ENCODE data around the gene FBXL7. TPM values are rescaled to one million over a fixed set of nuclear protein-coding genes. Genes with fewer than 3 reads are reported as not detected.
"Not testable (repeated sequence)": the region's sequence is repeated elsewhere in the genome, so short reads cannot be mapped to it uniquely, and the experiment has no call there.

Gene FBXL7
- total and polyA plus RNA-seq, 3 experiments from 2014 or later, result not detected

GRCh38 chr5:15852217-15852616 lies 352.2 kb downstream of the FBXL7 start:
- no peak for DNase-seq
- Histone ChIP-seq H3K9me3 (ENCODE audit: low read length) (no peaks in the 10 kb centered on the region), H3K27me3 (ENCODE audit: insufficient read depth, low read length, poor library complexity, severe bottlenecking) (no peaks in the 10 kb centered on the region), H3K27ac (ENCODE audit: low read depth, low read length) (no peak overlapping the region), H3K4me1 (ENCODE audit: insufficient read depth, low read length) (no peaks in the 10 kb centered on the region), H3K4me3 (ENCODE audit: low read length) (no peak overlapping the region), H3K36me3 (ENCODE audit: insufficient read depth, low read length) (no peaks in the 10 kb centered on the region)
- no peaks in the 10 kb centered on the region for H3K27me3 Mint-ChIP-seq
- POLR2A ChIA-PET, result no interaction called here
- H3K4me3 Mint-ChIP-seq, result no peak overlapping the region
- CTCF ChIA-PET, result no interaction called here
- no peaks in the 10 kb centered on the region for H3K4me1 Mint-ChIP-seq
- H3K36me3 Mint-ChIP-seq, result no peaks in the 10 kb centered on the region
- peaks cover 2 to 12% (median 8%) of the 10 kb centered on the region in 5 donors for H3K9me3 Mint-ChIP-seq
- H3K27ac Mint-ChIP-seq, result no peak overlapping the region

GRCh38 chr5:15852949-15853348 lies 353.0 kb downstream of the FBXL7 start:
- Mint-ChIP-seq H3K36me3 (no peaks in the 10 kb centered on the region), H3K9me3 (peaks cover 2 to 20% (median 8%) of the 10 kb centered on the region in 5 donors), H3K4me1 (no peaks in the 10 kb centered on the region), H3K27ac (no peak overlapping the region), H3K4me3 (no peak overlapping the region), H3K27me3 (no peaks in the 10 kb centered on the region)
- no peaks in the 10 kb centered on the region for H3K36me3 ChIP-seq (ENCODE audit: insufficient read depth, low read length)
- H3K27me3 ChIP-seq (ENCODE audit: insufficient read depth, low read length, poor library complexity, severe bottlenecking), result no peaks in the 10 kb centered on the region
- no peak overlapping the region for H3K4me3 ChIP-seq (ENCODE audit: low read length)
- ChIA-PET POLR2A (no interaction called here), CTCF (no interaction called here)
- no peaks in the 10 kb centered on the region for H3K4me1 ChIP-seq (ENCODE audit: insufficient read depth, low read length)
- no peak overlapping the region for H3K27ac ChIP-seq (ENCODE audit: low read depth, low read length)
- DNase-seq, result no peak
- H3K9me3 ChIP-seq (ENCODE audit: low read length), result no peaks in the 10 kb centered on the region

- H3K9me3 ChIP-seq (ENCODE audit: low read length), result no peaks in the 10 kb centered on the region
- H3K4me1 Mint-ChIP-seq, result no peaks in the 10 kb centered on the region
- H3K4me3 Mint-ChIP-seq, result no peak overlapping the region
- no peak overlapping the region for H3K27ac ChIP-seq (ENCODE audit: low read depth, low read length)
- H3K4me1 ChIP-seq (ENCODE audit: insufficient read depth, low read length), result no peaks in the 10 kb centered on the region
- no peak overlapping the region for H3K27ac Mint-ChIP-seq
- H3K27me3 Mint-ChIP-seq, result no peaks in the 10 kb centered on the region
- DNase-seq, result no peak
- H3K4me3 ChIP-seq (ENCODE audit: low read length), result no peak overlapping the region
- H3K36me3 Mint-ChIP-seq, result no peaks in the 10 kb centered on the region
- POLR2A ChIA-PET, result no interaction called here
- H3K27me3 ChIP-seq (ENCODE audit: insufficient read depth, low read length, poor library complexity, severe bottlenecking), result no peaks in the 10 kb centered on the region
- peaks cover under 1 to 11% (median 3%) of the 10 kb centered on the region in 5 donors for H3K9me3 Mint-ChIP-seq
- CTCF ChIA-PET, result no interaction called here
- H3K36me3 ChIP-seq (ENCODE audit: insufficient read depth, low read length), result no peaks in the 10 kb centered on the region
Observed at GRCh38 chr5:15858326-15858725, 358.3 kb downstream of the FBXL7 start.

- no peaks in the 10 kb centered on the region for H3K27me3 ChIP-seq (ENCODE audit: insufficient read depth, low read length, poor library complexity, severe bottlenecking)
- Mint-ChIP-seq H3K4me3 (no peak overlapping the region), H3K9me3 (peaks cover 3 to 19% (median 7%) of the 10 kb centered on the region in 5 donors), H3K36me3 (no peaks in the 10 kb centered on the region), H3K4me1 (no peaks in the 10 kb centered on the region), H3K27ac (no peak overlapping the region), H3K27me3 (no peaks in the 10 kb centered on the region)
- ChIA-PET POLR2A (no interaction called here), CTCF (no interaction called here)
- no peaks in the 10 kb centered on the region for H3K9me3 ChIP-seq (ENCODE audit: low read length)
- DNase-seq, result no peak
- H3K27ac ChIP-seq (ENCODE audit: low read depth, low read length), result no peak overlapping the region
- no peaks in the 10 kb centered on the region for H3K4me1 ChIP-seq (ENCODE audit: insufficient read depth, low read length)
- H3K4me3 ChIP-seq (ENCODE audit: low read length), result no peak overlapping the region
- H3K36me3 ChIP-seq (ENCODE audit: insufficient read depth, low read length), result no peaks in the 10 kb centered on the region
Observed at GRCh38 chr5:15864536-15865215, 364.7 kb downstream of the FBXL7 start.

- H3K36me3 ChIP-seq (ENCODE audit: insufficient read depth, low read length); CTCF ChIA-PET; H3K4me1 Mint-ChIP-seq; H3K4me3 ChIP-seq (ENCODE audit: low read length); H3K27me3 Mint-ChIP-seq; DNase-seq; H3K9me3 ChIP-seq (ENCODE audit: low read length); POLR2A ChIA-PET; H3K27ac Mint-ChIP-seq; H3K27ac ChIP-seq (ENCODE audit: low read depth, low read length); H3K36me3 Mint-ChIP-seq; H3K4me3 Mint-ChIP-seq; H3K4me1 ChIP-seq (ENCODE audit: insufficient read depth, low read length); H3K27me3 ChIP-seq (ENCODE audit: insufficient read depth, low read length, poor library complexity, severe bottlenecking): not testable (repeated sequence)
- peaks cover 23 to 33% (median 24%) of the 10 kb centered on the region in 5 donors for H3K9me3 Mint-ChIP-seq
Observed at GRCh38 chr5:15872259-15872658, 372.3 kb downstream of the FBXL7 start.

GRCh38 chr5:15877914-15878313 lies 377.9 kb downstream of the FBXL7 start:
- no peak overlapping the region for H3K4me3 Mint-ChIP-seq
- Histone ChIP-seq H3K27me3 (ENCODE audit: insufficient read depth, low read length, poor library complexity, severe bottlenecking) (no peaks in the 10 kb centered on the region), H3K27ac (ENCODE audit: low read depth, low read length) (no peak overlapping the region), H3K4me1 (ENCODE audit: insufficient read depth, low read length) (no peaks in the 10 kb centered on the region), H3K36me3 (ENCODE audit: insufficient read depth, low read length) (no peaks in the 10 kb centered on the region), H3K4me3 (ENCODE audit: low read length) (no peak overlapping the region), H3K9me3 (ENCODE audit: low read length) (no peaks in the 10 kb centered on the region)
- H3K4me1 Mint-ChIP-seq, result no peaks in the 10 kb centered on the region
- CTCF ChIA-PET, result no interaction called here
- no peak overlapping the region for H3K27ac Mint-ChIP-seq
- peaks cover 6 to 17% (median 8%) of the 10 kb centered on the region in 5 donors for H3K9me3 Mint-ChIP-seq
- POLR2A ChIA-PET, result no interaction called here
- H3K36me3 Mint-ChIP-seq, result no peaks in the 10 kb centered on the region
- H3K27me3 Mint-ChIP-seq, result peaks cover 0 to 1% of the 10 kb centered on the region in 2 donors
- no peak for DNase-seq

GRCh38 chr5:15880201-15880600 lies 380.2 kb downstream of the FBXL7 start:
- no peaks in the 10 kb centered on the region for H3K36me3 Mint-ChIP-seq
- Histone ChIP-seq H3K27ac (ENCODE audit: low read depth, low read length) (no peak overlapping the region), H3K9me3 (ENCODE audit: low read length) (no peaks in the 10 kb centered on the region), H3K4me3 (ENCODE audit: low read length) (no peak overlapping the region), H3K27me3 (ENCODE audit: insufficient read depth, low read length, poor library complexity, severe bottlenecking) (no peaks in the 10 kb centered on the region), H3K4me1 (ENCODE audit: insufficient read depth, low read length) (no peaks in the 10 kb centered on the region), H3K36me3 (ENCODE audit: insufficient read depth, low read length) (no peaks in the 10 kb centered on the region)
- H3K4me3 Mint-ChIP-seq, result no peak overlapping the region
- H3K4me1 Mint-ChIP-seq, result no peaks in the 10 kb centered on the region
- DNase-seq, result no peak
- ChIA-PET POLR2A (no interaction called here), CTCF (no interaction called here)
- peaks cover 0 to 1% of the 10 kb centered on the region in 2 donors for H3K27me3 Mint-ChIP-seq
- peak overlapping the region in 1 of 8 donors; percentile 9 for H3K27ac Mint-ChIP-seq
- H3K9me3 Mint-ChIP-seq, result peaks cover 0 to 6% (median 2%) of the 10 kb centered on the region in 5 donors

- Histone ChIP-seq H3K36me3 (ENCODE audit: insufficient read depth, low read length) (no peaks in the 10 kb centered on the region), H3K4me3 (ENCODE audit: low read length) (no peak overlapping the region), H3K27ac (ENCODE audit: low read depth, low read length) (no peak overlapping the region), H3K4me1 (ENCODE audit: insufficient read depth, low read length) (no peaks in the 10 kb centered on the region), H3K9me3 (ENCODE audit: low read length) (no peaks in the 10 kb centered on the region), H3K27me3 (ENCODE audit: insufficient read depth, low read length, poor library complexity, severe bottlenecking) (no peaks in the 10 kb centered on the region)
- Mint-ChIP-seq H3K27me3 (peaks cover 0 to 1% of the 10 kb centered on the region in 2 donors), H3K27ac (no peak overlapping the region), H3K4me3 (no peak overlapping the region), H3K9me3 (peaks cover 3 to 10% (median 4%) of the 10 kb centered on the region in 5 donors), H3K4me1 (no peaks in the 10 kb centered on the region), H3K36me3 (no peaks in the 10 kb centered on the region)
- DNase-seq, result no peak
- ChIA-PET POLR2A (no interaction called here), CTCF (no interaction called here)
Observed at GRCh38 chr5:15885156-15885555, 385.2 kb downstream of the FBXL7 start.
